GM12864 (cell line): ENCODE measurements around the gene LRRC4B.

Source experiments
- DNase-seq: peaks from one replicate; pipeline ENCODE4 v3.0.0-alpha.2; 2011; ENCODE audit warnings: low read depth
- H3K4me3 ChIP-seq: 2 replicates; pipeline ENCODE4 v1.5.1; 2011; ENCODE audit warnings: mild to moderate bottlenecking, low read depth, low read length, control low read depth
- TF ChIP-seq, protein P1 (sequence below): IDR thresholded peaks from 2 replicates; pipeline ENCODE4 v1.5.1; 2011; ENCODE audit warnings: low read depth, mild to moderate bottlenecking, moderate library complexity, low read length, control low read depth, inconsistent platforms; ENCODE audit errors: missing control alignments

The LRRC4B gene

DNA sequence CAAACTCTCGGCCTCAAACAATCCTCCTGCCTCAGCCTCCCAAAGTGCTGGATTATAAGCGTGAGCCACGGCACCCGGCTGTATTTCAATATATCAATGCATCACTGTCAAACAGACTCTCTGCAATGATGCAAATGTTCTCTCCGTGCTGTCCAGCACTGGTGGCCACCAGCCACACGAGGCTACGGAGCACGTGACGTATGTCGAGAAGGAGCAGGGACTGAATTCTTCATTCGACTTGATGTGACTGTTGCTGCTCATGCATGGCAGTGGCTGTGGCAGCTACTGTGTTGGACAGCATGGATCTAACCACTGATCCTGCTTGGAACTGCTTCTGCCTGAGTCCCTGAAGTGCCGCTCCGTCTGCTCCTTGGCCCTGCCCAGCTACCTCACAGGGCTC is 9.8 kb downstream of the LRRC4B start:
- TF ChIP-seq, protein P1, sequence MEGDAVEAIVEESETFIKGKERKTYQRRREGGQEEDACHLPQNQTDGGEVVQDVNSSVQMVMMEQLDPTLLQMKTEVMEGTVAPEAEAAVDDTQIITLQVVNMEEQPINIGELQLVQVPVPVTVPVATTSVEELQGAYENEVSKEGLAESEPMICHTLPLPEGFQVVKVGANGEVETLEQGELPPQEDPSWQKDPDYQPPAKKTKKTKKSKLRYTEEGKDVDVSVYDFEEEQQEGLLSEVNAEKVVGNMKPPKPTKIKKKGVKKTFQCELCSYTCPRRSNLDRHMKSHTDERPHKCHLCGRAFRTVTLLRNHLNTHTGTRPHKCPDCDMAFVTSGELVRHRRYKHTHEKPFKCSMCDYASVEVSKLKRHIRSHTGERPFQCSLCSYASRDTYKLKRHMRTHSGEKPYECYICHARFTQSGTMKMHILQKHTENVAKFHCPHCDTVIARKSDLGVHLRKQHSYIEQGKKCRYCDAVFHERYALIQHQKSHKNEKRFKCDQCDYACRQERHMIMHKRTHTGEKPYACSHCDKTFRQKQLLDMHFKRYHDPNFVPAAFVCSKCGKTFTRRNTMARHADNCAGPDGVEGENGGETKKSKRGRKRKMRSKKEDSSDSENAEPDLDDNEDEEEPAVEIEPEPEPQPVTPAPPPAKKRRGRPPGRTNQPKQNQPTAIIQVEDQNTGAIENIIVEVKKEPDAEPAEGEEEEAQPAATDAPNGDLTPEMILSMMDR: no peak
- H3K4me3 ChIP-seq: no peak overlapping the region
- DNase-seq: no peak

DNA sequence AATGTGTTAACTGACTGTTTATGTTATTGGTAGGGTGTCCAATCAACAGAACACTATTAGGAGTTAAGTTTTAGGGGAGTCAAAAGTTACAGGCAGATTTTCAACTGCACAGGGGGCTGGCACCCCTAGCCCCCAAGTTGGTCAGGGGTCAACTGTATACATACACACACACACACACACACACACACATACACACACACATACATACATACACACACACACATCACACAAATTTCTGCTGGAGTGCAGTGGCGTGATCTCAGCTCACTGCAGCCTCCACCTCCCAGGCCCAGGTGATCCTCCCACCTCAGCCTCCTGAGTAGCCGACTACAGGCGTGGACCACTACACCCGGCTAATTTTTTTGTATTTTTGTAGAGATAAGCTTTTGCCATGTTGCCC is 10.2 kb downstream of the LRRC4B start:
- DNase-seq: no peak
- TF ChIP-seq, protein P1: no peak
- H3K4me3 ChIP-seq: no peak overlapping the region

DNA sequence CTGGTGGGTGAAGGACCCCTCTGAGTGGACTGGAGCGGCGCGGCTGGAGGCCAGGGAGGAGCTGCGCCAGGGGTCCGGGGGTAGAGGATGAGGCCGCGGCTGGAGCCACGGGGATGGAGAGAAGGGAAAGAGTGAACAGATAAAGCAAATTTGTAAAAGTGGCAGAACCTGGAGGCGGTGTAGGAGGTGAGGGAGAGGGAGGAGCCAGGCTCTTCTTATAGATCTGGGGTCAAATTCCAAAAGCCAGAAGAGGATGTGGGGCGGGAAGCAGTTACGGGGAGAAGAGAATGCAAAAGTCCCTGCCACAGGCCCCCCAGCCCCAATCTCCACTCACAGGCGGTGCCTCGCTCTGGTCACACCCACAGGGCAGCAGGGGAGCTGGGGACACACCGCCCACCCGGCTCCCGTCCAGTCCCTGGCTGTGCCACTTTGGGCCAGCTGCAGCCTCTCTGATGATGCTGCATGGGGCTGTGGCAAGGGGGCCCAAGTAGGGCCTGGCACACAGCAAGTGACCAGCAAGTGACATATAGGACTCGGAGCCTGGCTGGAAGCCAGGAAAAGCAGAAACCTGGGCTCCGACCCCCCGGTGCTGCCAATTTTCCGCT is 11.1 kb downstream of the LRRC4B start:
- DNase-seq: no peak
- TF ChIP-seq, protein P1: no peak
- H3K4me3 ChIP-seq: no peak overlapping the region

DNA sequence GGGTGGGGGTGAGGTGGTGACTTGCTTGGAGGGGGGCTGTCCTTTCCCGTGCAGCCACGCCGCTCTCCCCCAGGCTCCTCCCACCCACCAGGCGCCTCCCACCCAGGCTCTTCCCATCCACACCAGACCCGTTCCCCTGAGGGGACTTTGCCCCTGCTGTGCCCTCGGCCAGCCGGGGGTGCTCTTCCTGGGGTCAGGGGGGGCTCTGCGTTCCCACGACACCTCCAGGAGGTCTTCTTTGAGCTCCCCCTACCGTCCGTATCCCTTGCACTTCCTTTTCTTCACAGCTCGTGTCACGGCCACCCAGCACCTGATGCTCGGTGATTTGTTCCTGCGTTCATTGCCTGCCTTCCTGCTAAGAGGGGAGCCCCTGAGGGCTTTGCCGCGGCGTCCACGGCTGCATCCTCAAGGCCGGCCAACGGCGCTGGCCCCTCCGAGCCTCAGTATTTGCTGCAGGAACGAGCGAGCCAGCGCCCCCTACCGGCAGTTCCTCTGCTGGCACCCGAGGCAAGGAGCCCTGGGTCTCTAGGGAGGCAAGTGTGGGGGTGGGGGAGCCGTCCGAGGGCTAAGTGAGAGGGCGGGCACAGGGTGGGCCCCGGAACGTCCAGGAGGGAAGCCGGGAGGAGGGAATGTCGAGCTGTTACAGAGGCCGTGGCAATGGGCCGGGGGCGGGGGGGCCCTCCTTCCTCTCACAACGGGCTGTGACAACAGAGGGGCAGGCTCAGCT is 11.8 kb downstream of the LRRC4B start:
- peak overlapping the region; percentile 31 for H3K4me3 ChIP-seq
- TF ChIP-seq, protein P1: peak; percentile 79
- DNase-seq: no peak

DNA sequence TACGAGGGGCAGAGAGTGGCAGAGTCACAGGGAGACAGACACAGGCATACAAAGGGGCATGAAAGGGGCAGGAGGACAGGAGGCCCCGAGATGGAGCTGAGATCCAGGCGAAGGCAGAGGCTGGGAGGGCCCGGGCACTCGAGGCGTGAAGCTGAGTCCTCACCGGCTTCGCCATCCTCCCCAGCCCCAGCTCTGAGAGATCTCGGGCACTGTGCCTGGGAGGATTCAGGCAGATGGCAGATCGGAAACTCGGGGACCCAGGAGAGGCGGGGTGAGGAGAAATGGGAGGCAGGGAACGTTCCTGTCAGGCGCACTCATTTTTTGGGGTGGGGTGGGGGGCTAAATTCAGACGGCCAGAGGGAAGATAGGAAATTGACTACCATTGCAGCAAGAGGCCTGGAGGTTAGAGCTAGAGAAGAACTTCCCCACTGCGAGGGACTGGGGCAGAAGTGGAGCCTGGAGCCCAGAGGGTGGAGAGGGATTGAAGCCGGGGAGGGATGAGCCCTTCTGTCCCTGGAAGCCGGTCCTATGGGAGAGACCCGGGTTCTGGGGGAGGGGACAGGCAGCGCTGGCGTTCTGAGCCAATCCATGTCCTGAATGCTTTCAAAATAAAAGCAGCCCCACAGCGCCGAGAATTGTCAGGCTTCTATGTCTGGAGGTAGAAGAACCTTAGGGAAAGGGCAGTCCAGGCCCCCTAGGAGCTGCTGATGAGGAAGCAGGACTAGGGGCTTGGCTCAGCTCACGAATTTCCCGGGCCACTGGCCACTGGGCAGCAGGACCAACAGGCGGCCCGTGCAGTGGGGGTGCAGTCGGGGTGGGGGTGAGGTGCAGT is 12.6 kb downstream of the LRRC4B start:
- no peak overlapping the region for H3K4me3 ChIP-seq
- no peak for DNase-seq
- TF ChIP-seq, protein P1: no peak

DNA sequence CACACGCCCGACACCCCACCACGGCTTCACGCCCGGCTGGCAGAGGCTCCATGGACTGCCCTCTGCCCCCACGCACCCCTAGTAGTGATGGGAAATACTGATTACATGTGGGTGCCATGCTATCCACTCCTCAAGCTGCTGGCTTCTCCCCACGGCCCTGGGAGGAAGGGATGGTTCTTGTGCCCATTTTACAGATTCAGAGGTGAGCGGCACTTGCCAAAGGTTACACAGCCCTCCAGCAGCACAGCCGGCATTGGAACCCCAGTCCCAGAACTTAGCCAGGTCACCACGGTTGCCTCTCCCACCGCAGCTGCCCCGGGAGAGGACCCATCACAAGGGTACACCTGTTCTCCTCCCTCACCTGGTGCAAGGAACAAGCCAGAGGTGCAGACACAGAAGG is 13.2 kb downstream of the LRRC4B start:
- TF ChIP-seq, protein P1: no peak
- no peak overlapping the region for H3K4me3 ChIP-seq
- DNase-seq: no peak
